Activated CD8-positive, alpha-beta memory T cell treated with anti-CD3 and anti-CD28 coated beads for 36 hours (primary cell): ENCODE results near the gene MAGEL2. TPM values are rescaled to one million over a fixed set of nuclear protein-coding genes. Genes with fewer than 3 reads are reported as not detected.

Experiments used
- CTCF ChIA-PET: fragments of 350-600 bp; sonication (Branson Sonifier 250); formaldehyde crosslinking; loops from one replicate; lab custom pipeline; 2021; ENCODE audit warnings: antibody characterized with exemption; lab: Charles Lee
- POLR2A ChIA-PET: fragments of 350-600 bp; sonication (Branson Sonifier 250); formaldehyde crosslinking; loops from one replicate; lab custom pipeline; 2021; ENCODE audit warnings: antibody characterized with exemption; lab: Charles Lee
- total RNA-seq, 2 experiments: library from RNA; stranded (reverse); gene quantifications; one replicate each; pipeline ENCODE4 v1.2.3, GENCODE V29; 2021

The MAGEL2 gene
- total RNA-seq: not detected

DNA sequence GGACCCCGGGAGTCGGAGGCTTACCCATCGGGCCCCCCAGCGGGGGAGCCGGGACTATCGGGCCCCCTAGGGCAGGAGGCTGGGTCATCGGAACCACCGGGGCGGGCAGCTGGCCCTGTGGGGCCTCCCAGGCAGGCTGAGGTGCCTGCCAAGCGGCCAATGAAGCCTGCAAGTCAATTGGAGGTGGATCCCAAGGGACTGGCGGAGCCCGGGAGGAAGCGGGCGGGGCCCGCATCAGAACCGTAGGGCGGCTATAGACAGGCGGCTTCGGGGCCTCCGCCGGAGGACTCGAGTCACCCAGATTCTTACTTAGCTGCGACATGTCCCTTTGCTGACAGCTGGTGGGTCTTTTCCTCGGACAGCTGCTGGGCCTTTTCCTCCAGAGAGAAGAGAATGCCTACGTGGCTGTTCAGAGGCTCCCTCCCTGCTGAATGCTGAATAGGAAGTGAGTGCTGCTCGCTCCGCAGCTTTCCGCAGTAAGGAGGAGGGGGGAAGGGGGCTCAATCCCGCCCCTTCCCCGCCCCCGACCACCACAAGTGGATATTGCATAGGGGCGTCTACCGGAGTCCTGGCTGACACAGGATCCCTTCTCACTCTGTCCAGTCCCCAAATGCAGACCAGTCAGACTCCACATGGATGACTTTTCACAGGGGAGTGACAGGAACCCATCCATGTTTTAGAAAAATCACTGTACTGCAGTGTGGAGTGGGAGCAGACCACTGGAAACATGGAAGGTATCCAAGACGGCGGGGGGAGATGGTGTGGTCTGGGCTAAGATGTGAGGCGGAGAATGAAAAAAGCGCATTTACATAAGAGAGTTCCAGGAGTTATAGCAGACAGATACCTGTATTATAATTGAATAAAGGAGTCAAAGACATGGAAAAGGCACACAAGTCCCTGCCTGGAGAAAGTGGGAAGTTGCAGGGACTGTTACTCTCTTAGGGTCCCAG is at the start of gene MAGEL2:
Gene MAGEL2 (minus strand): TSS at position 447 of the 950 bp plus-strand sequence. CDS start 125 bp downstream, at position 322.
- POLR2A ChIA-PET: no interaction called here
- CTCF ChIA-PET: no interaction called here

DNA sequence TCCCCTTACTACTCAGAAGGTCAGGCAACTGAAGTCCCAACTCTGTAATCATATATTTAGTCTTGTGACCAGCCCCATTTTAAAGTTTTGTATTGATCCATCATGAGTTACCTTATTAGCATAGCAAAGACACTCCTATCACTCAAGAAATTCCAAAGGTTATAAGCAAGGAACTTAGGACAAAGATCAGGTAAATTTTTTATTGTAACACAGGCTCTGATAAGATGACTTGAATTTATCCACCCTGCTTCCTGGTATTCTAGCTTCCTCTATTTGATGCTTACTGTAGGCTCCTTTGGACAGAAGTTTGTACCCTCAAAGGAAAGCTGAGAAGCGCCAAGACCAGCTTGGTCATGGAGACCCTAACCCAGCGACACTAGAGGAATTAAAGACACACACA is 47.6 kb upstream of the MAGEL2 start:
- POLR2A ChIA-PET: no interaction called here
- CTCF ChIA-PET: no interaction called here

DNA sequence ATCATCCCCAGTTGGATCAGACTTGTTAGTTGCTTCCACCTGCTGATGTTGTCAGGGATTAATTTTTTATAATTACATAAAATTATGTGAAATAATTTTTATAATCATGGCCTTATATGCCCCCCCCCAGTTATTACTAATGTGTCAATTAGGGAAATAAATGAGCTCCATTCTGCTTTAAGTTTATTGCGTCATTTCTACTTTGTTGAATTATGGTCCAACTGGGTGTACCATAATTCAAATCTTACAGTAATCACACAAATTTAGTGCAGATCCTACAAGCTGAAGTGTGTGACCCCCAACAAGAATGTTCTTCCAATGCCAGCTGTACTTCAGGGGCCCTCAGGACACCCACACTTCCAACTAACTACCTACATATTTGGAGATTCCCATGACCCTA is 46.9 kb upstream of the MAGEL2 start:
- POLR2A ChIA-PET: no interaction called here
- CTCF ChIA-PET: no interaction called here

DNA sequence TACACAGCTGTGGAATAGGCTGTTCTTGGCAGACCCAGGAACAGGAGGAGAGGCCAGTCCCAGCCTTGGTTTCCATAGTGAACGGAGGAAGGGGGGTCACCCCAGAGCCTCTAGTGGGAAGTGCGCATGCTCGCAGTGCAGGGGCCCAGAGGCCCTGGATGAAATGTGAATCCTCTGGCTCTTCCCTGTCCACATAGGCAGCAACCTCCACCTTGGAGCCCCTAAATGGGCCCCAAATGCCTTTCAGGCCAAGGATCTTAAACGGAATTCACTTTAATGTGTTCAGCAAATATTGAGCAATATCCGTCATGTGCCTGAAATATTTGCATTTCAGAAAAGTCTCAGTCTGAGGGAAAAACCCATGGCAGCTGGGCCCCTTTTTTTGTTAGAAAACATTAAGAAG is 42.8 kb upstream of the MAGEL2 start:
- POLR2A ChIA-PET: no interaction called here
- CTCF ChIA-PET: no interaction called here

DNA sequence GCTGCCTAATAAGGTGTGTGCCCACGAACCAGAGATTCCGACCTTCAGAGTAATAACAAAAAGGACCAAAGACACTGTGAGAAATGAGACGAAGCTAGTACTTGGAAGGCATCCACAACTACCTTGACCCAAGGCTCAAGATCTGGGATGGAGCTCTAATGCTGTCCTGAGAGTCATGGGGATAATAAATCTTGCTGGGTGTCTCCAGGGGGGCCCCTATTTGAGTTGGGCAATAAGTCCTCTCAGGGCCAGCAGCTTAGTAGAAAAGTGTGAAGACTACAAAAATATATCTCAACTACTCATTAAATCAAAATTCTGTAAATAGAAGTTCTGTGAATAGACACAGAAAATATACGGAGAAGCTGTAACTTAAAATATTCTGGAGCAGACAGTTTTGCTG is 42.3 kb upstream of the MAGEL2 start:
- ChIA-PET POLR2A (no interaction called here), CTCF (no interaction called here)

DNA sequence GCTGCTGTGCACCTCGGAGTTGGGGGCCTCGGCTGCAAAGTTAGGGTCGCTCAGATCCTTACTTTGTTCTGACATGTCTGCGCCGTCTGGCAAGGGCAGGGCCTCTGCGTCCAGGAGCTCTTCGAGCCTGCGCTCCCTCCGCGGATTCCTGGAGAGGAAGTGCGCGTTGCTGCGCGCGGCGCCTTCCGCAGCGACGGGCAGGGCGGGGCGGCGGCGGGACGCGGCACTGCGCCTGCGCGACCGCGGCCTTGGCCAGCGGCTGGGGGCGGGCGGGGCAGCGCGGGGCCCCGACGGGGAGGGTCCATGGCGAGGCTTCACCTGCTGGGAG is 39.4 kb upstream of the MAGEL2 start, which contains the start of gene NDN:
Gene NDN (minus strand): TSS at position 163 of the 328 bp plus-strand sequence. CDS start 88 bp downstream, at position 75.
- CTCF ChIA-PET: no interaction called here
- POLR2A ChIA-PET: no interaction called here

DNA sequence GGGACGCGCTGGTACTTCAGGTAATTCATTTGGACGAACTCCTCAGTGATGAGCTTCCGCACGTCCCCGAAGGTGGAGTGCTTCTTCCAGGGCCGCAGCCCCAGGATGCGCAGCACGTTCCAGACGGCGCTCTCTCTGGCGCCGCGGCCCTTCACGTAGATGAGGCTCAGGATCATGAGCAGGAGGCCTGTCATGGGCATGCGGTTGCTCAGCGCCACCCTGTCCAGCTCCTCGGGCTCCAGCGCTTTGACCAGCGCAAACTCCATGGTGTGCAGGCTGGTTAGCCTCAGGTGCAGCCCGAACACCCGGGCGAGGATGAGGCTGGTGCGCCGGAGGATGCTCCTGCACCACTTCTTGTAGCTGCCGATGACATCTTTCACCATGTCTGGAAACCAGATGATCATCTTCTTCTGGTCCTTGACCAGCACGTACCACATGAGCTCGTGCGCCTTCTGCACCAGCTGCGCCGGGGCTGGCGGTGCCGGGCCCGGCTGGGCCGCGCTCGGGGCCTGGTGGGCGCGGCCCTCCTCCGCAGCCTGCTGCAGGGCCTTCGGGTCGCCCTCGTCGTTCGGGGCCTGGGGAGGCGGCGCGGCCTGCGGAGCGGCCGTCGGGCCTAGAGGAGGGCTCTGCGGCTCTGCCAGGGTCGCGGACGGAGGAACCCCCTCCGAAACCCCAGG is 38.9 kb upstream of the MAGEL2 start:
- ChIA-PET CTCF (no interaction called here), POLR2A (no interaction called here)

DNA sequence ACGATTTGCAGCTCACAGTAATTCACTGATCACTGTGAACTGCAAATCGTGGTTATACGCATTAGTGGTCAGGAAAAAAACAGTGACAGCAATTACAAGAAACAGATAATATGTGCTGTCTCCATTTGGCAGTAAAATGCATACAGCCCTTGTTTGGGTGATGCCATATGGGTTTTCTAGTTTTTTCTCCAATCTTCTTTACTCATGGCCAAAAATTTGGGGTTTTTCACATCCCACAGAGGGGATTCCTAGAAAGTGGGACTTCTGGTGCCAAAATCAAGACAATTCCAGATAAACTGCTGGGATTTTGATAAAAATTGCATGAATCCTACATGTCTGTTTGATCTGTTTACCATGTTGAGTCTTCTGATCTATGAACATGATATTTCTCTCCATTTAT is 23.8 kb upstream of the MAGEL2 start:
- CTCF ChIA-PET: no interaction called here
- POLR2A ChIA-PET: no interaction called here

DNA sequence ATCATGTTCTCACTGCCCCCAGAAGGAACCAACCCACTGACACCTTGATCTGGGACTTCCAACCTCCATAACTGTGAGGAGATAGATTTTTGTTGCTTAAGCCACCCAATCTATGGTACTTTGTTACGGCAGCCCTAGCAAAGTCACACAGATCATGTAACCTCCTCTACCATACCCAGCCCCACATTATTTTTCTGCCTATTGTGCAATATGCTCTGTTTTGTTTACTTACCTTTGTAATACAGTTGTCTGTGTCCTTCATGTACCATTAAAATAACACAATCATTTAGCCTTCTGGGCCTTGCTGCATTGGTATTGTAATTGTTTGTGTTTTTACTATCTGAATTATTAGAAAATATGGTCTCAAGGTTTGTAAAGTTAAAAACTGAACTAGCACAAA is 23.3 kb upstream of the MAGEL2 start:
- ChIA-PET POLR2A (no interaction called here), CTCF (no interaction called here)

DNA sequence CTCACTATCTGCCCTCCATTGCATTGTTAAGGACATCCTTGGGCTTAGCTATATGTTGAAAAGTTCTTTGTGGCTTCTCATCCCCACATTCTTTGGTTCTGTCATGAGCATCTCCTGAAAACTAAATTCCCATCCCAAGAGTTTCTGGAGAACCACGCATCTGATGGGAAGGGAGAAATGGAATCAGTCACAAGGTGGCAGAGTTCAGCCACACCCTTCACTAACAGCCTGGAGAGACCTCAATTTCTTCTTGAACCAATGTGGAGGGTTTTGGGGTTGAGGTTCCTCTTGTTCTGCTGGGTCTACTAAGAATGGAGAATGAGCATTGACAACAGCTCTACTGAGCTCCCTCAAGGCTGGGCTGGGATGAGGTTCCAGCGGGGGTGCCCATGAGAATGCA is 15.6 kb upstream of the MAGEL2 start:
- POLR2A ChIA-PET: no interaction called here

DNA sequence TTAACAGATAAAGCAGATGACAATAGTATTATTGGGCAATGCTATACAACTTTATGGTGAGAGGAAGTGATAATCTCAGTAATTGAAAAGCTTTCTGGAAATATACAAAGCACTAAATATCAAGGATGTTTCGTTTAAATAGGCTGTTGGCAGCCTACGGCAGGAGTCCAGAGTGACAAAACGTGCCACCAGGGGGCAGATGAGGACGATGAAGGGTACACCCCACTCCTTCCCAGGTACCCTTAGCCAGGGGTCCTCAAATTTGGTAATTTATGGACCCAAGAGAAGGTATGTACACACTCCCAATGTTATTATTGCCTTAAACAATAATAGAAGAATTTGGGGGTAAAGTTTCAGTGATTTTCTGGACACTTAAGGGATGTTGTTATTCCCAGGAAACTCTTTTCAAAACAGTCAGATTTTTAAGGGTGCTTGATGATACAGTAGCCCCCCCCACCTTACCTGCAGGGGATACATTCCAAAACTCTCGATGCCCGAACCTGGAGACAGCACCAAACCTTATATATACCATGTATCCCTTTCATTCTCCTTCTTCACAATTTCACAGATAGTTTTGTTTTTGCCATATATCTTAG is 1.4 kb upstream of the MAGEL2 start:
- POLR2A ChIA-PET: no interaction called here
- CTCF ChIA-PET: no interaction called here

More for the DNA sequence above, 15.6 kb upstream of the MAGEL2 start:
- CTCF ChIA-PET: no interaction called here

DNA sequence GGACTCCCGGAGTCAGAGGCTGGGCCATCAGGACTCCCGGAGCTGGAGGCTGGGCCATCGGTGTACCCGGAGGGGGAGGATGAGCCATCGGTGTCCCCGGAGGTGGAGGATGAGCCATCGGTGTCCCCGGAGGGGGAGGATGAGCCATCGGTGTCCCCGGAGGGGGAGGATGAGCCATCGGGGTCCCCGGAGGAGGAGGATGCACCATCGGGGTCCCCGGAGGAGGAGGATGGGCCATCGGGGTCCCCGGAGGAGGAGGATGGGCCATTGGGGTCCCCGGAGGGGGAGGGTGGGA is 719 bp downstream of the MAGEL2 start:
- CTCF ChIA-PET: no interaction called here

DNA sequence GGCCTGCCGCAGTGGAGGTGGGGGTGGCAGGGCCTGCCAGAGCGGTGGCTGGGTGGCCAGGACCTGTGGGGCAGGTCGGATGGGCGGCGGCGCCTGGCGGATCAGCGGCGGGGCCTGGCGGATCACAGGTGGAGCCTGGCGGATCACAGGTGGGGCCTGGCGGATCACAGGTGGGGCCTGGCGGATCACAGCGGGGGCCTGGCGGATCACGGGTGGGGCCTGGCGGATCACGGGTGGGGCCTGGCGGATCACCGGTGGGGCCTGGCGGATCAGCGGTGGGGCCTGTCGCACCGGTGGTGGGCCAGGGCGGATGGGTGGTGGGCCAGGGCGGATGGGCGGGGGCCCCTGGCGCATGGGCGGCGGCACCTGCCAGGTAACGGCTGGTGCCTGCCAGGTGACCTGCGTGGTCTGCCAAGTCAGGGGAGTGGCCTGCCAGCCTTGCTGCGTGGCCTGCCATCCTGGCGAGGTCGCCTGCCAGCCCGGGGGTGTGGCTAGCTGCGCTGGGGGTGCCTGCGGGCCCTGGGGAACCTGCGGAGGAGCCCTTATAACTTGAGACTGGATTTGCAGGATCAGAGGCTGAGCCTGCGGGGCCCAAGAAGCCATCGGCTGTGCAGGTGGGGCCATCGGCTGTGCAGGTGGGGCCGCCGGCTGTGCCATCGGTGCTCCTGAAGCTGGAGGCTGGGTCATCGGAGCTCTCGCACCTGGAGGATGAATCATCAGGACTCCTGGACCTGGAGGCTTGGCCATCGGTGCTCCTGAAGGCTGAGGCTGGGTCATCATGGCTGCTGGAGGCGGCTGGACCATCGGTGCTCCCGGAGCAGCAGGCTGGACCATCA is 1.3 kb downstream of the MAGEL2 start:
- POLR2A ChIA-PET: no interaction called here
- CTCF ChIA-PET: no interaction called here

More for the DNA sequence above, 719 bp downstream of the MAGEL2 start:
- POLR2A ChIA-PET: no interaction called here

DNA sequence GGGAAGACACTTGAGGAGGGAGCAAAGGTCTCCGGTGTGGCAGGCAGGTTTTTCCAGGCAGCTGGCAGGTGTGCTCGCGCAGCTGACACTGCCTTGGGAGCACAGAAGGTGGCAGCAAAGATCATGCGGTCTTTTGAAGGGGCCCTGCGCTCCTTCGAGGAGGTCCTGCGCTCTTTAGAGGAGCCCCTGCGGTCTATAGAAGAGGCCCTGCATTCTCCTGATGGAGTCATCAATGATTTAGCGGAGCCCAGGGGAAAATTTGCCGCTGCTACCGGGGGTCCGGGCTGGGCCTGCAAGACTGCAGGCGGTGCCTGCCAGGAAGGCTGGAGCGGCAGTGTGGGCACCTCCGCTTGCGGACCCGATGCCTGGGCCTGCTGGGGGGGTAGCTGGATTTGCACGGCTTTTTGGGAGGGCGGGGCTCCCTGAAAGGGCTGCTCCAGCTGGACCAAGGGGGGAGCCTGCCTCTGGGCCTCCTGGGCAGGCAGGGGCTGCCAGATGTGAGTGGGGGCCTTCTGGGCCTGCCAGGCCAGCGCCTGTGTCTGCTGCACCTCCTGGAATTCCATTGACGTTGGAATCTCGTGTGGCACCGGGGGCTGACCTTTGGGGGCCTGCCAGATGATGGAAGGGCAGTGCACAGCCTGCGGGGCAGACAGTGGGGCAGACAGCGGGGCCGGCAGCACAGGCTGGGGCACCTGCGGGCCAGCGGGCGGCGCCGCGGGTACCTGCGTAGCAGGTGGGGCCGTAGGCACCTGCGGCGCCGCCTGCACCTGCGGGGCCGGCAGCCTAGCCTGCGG is 2.1 kb downstream of the MAGEL2 start:
- ChIA-PET POLR2A (no interaction called here), CTCF (no interaction called here)

DNA sequence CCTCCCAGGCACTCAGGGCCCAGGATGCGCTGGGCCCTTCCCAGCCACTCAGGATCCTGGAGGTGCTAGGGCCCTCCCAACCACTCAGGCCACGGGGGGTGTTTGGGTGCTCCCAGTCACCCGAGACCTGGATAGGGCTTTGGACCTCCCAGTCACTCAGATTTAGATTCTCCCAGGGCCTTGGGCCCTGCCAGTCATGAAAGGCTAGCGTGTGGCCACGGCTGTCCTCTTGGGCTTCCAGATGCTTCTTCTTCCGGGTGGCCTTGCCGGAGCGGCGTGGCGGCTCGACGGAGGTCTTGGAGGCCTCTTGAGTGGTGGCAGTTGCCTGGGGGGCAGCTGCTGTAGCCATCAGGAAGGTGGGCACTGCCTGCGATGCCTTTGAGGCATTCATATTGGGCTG is 2.8 kb downstream of the MAGEL2 start:
- CTCF ChIA-PET: no interaction called here

DNA sequence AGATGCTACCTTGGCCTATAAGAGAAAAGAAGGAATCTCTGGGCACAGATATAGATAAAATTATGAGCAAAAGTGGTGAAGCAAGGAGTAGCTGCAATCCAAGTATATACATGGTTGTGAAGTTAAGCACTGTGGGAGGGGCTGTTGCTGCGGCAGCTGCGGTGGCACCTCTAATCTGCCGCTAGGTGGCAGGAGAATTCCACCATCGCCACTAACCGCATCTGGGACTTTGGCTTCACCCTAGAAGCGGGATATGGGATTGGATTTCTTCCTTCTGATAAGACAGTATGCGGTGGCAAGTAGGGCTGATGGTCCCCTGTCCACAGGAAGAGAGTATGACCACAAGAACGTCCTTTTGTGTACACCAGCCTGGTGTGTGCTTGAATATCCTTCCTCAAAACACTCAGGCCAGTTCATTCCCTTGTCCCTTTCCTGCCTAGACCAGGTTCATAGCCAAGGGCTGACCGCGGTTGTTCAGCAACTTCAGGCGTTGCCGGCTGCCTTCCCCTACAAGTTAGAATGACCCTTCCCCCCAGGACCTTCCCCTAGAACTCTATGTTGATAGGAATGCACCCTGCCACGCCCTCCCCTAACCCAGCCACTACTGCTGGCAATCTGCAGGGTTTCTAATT is 5.1 kb downstream of the MAGEL2 start:
- CTCF ChIA-PET: no interaction called here
- POLR2A ChIA-PET: no interaction called here

More for the DNA sequence above, 2.8 kb downstream of the MAGEL2 start:
- POLR2A ChIA-PET: no interaction called here

DNA sequence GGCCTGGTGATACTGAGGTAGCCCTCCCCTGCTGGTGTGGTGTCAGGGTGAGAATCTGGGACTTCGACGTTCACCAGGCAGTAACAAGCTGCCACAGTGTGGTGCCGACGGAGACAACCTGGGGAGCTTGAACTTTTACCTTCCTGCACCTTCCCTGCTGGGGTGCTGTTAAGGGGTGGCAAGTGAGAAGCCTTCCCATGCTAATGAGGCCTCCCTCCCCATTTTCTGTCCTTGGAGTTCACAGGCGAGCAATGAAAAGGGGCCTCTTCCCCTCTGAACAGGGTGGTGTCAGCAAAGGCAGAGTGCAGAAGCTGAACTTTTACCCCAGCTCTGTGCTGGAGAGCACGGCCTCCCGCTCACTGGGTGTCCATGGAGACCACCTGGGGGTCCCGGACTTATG is 13.5 kb downstream of the MAGEL2 start:
- ChIA-PET POLR2A (no interaction called here), CTCF (interaction anchor here (1.8 kb wide), 1 partner anchor 10 kb away, joined by 7 read pairs; no protein-coding TSS in a partner anchor)

DNA sequence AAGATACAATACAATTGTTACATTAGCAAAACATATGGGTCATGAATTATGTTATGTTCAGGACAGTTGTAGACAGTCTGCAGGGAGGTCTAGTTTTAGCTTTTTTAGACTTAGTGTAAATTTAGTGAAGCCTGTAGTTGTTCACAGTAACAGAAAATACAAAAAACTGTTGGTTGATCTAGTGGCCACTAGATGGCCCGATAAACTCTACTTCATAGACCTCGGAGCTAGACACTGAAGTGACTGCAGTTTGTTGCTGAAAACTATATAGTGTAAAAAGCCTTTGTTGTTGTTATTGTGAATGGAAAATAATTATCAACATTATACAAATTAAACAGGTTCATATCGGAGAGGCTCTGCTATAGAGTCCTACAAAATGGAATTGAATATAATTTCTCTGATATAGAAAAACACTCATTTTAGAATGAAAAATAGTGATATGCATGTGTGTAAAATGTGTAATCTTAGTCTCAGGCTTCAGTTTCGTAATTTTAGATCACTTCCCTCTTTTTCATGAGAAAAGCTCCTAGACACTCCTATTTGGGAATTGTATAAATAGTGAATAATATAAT is 18.3 kb downstream of the MAGEL2 start:
- ChIA-PET POLR2A (no interaction called here), CTCF (interaction anchor here (0.8 to 1.2 kb wide), 2 partner anchors 14 to 132 kb away, joined by 3 to 4 read pairs; no protein-coding TSS in a partner anchor)
